HG02678 (cell line): ENCODE results near the gene RPP21.
"Not testable (repeated sequence)": the region's sequence is repeated elsewhere in the genome, so short reads cannot be mapped to it uniquely, and the experiment has no call there.

Experiments used
- ATAC-seq: cut with Tn5 transposase; IDR thresholded peaks from one replicate; pipeline ENCODE4 v1.9.1; 2021; ENCODE audit warnings: mild to moderate bottlenecking, moderate library complexity; ENCODE audit not compliant: unreplicated experiment

Gene RPP21

GRCh38 chr6:30369280-30369679, 24.3 kb downstream of the RPP21 start:
- not testable (repeated sequence) for ATAC-seq

GRCh38 chr6:30378290-30378937, 33.5 kb downstream of the RPP21 start:
- ATAC-seq, result no peak

- ATAC-seq, result no peak
Observed at GRCh38 chr6:30380464-30380863, 35.5 kb downstream of the RPP21 start.

- no peak for ATAC-seq
Observed at GRCh38 chr6:30386166-30386565, 41.2 kb downstream of the RPP21 start.

GRCh38 chr6:30391240-30391639, 46.3 kb downstream of the RPP21 start:
- no peak for ATAC-seq

- no peak for ATAC-seq
Observed at GRCh38 chr6:30394139-30394538, 49.2 kb downstream of the RPP21 start.
